K562 (cell line): ENCODE measurements around the gene CLDN34. TPM values are rescaled to one million over a fixed set of nuclear protein-coding genes. Genes with fewer than 3 reads are reported as not detected.
A peak's percentile ranks its signal among the peaks of the same experiment; 100 is the strongest.

ENCODE experiments used
- ETV6 ChIP-seq, 3 experiments: fragments of 150-350 bp in 1 of 3; sonication (generic) in 1 of 3; formaldehyde crosslinking in 1 of 3; IDR thresholded peaks; 2 replicates each; pipeline versions ENCODE4 v1.6.1 to v1.8.0; 2014 to 2022; ENCODE audit warnings: borderline replicate concordance in 2 of 3, low read depth in 2 of 3, antibody characterized with exemption in 1 of 3, low read length in 1 of 3, mild to moderate bottlenecking in 1 of 3, missing genetic modification reagents in 1 of 3
- ILF3 ChIP-seq: fragments of 450-650 bp; IDR thresholded peaks from 2 replicates; pipeline ENCODE4 v1.6.1; 2018; ENCODE audit warnings: antibody characterized with exemption, mild to moderate bottlenecking, moderate library complexity, borderline replicate concordance
- KDM1A ChIP-seq, 2 experiments: fragments of 450-650 bp; IDR thresholded peaks; 2 replicates each; pipeline ENCODE4 v1.6.1; 2016; ENCODE audit warnings: mild to moderate bottlenecking in 2 of 2
- POLR2G ChIP-seq: fragments of 200-400 bp; formaldehyde crosslinking; IDR thresholded peaks from 2 replicates; pipeline ENCODE4 v1.6.1; 2017; ENCODE audit warnings: low read depth, mild to moderate bottlenecking, antibody characterized with exemption, low read length, moderate library complexity
- RFX1 ChIP-seq: fragments of 450-650 bp; IDR thresholded peaks from 2 replicates; pipeline ENCODE4 v1.6.1; 2016; ENCODE audit warnings: mild to moderate bottlenecking, moderate library complexity
- SAFB ChIP-seq: fragments of 200-400 bp; formaldehyde crosslinking; IDR thresholded peaks from 2 replicates; pipeline ENCODE4 v1.6.1; 2017; ENCODE audit warnings: low read depth, low read length, borderline replicate concordance
- SAP30 ChIP-seq: fragments of 200-600 bp; sonication (generic); IDR thresholded peaks from 2 replicates; pipeline ENCODE4 v1.6.1; 2012; ENCODE audit warnings: borderline replicate concordance, low read depth, mild to moderate bottlenecking, moderate library complexity, low read length, control low read depth, inconsistent platforms; ENCODE audit not compliant: insufficient read depth, poor library complexity, severe bottlenecking
- SRSF3 ChIP-seq: fragments of 200-400 bp; formaldehyde crosslinking; IDR thresholded peaks from 2 replicates; pipeline ENCODE4 v1.6.1; 2016; ENCODE audit warnings: mild to moderate bottlenecking, low read length, moderate library complexity; ENCODE audit not compliant: insufficient read depth
- YY1 ChIP-seq, 3 experiments: IDR thresholded peaks; 2 replicates each; pipeline ENCODE4 v1.6.1; 2011; ENCODE audit warnings: low read length in 2 of 3, mild to moderate bottlenecking in 2 of 3, moderate library complexity in 2 of 3, borderline replicate concordance in 1 of 3, control low read depth in 1 of 3, low read depth in 1 of 3; ENCODE audit not compliant: insufficient read depth in 3 of 3, insufficient replicate concordance in 2 of 3, control insufficient read depth in 1 of 3, insufficient read length in 1 of 3; ENCODE audit errors: extremely low read depth in 1 of 3
- ZNF143 ChIP-seq: sonication (generic); formaldehyde crosslinking; IDR thresholded peaks from 2 replicates; pipeline ENCODE4 v1.9.0; 2022; ENCODE audit warnings: mild to moderate bottlenecking, missing genetic modification reagents
- polyA plus RNA-seq, 8 experiments: library from polyadenylated mRNA; depleted of rRNA in 4 of 8; stranded (reverse) in 5 of 8; unstranded in 3 of 8; fragments of >200 nt; fragmentation: Nextera tagmentation in 2 of 8; fragmentation: Illumina TruSeq in 1 of 8; extraction: Ambion mirVana in 2 of 8; extraction: Trizol in 1 of 8; gene quantifications; 2 replicates each; pipeline versions ENCODE4 v1.2.1 to v1.2.3, GENCODE V29; 2011 to 2014; ENCODE audit warnings: inconsistent platforms in 1 of 8, missing spikeins in 1 of 8
- total RNA-seq, 7 experiments: library from RNA; depleted of rRNA in 6 of 7; stranded (reverse); fragments of >200 nt in 6 of 7; fragmentation: Illumina TruSeq in 2 of 7; extraction: Trizol in 2 of 7; gene quantifications; 2 replicates each; pipeline versions ENCODE4 v1.2.1 to v1.2.3, GENCODE V29; 2011 to 2021; ENCODE audit warnings: low replicate concordance in 1 of 7
- TF ChIP-seq, protein P1 (sequence below), 2 experiments: fragments of 450-650 bp; IDR thresholded peaks; 2 replicates each; pipeline ENCODE4 v1.6.1; 2016
- TF ChIP-seq, protein P2 (sequence below): sonication (generic); formaldehyde crosslinking; IDR thresholded peaks from 2 replicates; pipeline ENCODE4 v1.8.0; 2022; ENCODE audit warnings: mild to moderate bottlenecking, missing genetic modification reagents
- TF ChIP-seq, protein P3 (sequence below): sonication (generic); formaldehyde crosslinking; IDR thresholded peaks from 2 replicates; pipeline ENCODE4 v1.8.1; 2023; ENCODE audit warnings: mild to moderate bottlenecking, missing genetic modification reagents
- TF ChIP-seq, protein P4 (sequence below), 2 experiments: fragments of 450-650 bp in 1 of 2; sonication (generic) in 1 of 2; formaldehyde crosslinking in 1 of 2; IDR thresholded peaks in 1 of 2; conservative IDR thresholded peaks in 1 of 2; 2 replicates each; pipeline versions ENCODE4 v1.6.1 to v1.8.1; 2016 to 2023; ENCODE audit warnings: mild to moderate bottlenecking in 2 of 2, moderate library complexity in 2 of 2, inconsistent platforms in 1 of 2, missing genetic modification reagents in 1 of 2

CLDN34 gene
- total and polyA plus RNA-seq, 9 of the 15 experiments (the other 6 are each of a cell fraction or from before 2014, with no cell fraction given), result not detected

DNA sequence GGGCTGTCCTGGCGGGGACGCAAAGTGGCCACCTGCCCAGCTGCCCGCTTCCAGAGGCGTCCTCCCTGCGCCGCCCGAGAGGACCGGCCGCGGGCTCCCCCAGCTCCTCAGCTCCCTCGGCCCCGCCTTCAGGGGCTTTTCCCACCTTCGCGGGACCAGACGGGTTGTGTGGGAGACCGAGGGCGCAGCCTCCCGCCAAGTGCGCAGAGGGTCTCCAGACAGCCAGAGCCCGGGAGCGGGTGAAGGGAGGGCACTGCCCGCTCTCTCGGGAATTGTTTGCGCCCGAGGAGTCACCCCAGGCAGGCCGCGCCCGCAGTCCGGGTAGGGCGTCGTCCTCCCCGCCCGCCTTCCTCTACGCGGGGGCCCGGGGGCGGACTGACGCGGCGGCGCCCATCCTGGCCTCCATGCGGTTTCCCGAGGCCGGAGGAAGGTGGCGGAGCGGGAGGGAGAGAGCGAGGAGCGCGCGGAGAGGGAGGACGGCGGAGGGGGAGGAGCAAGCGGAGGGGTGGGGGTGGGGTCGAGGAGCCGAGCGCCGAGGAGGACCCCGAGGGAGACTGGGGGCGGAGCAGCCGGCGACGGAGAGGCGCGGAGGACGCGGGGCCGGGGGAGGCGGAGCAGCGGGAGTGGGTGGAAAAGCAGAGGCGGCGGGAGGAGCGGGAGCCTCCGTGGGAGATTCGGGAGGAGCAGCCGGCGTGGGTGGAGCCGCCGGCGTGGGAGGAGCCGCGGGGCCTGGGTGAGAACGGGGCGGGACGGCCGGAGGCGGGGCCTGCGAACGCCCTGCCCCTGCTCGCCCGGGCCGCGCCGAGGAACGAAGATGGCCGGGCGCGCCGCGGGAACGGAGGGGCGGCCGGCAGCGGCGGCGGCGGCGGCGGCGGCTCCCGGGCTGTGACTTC is 47.5 kb downstream of the CLDN34 start (continued):
- TF ChIP-seq, protein P1, sequence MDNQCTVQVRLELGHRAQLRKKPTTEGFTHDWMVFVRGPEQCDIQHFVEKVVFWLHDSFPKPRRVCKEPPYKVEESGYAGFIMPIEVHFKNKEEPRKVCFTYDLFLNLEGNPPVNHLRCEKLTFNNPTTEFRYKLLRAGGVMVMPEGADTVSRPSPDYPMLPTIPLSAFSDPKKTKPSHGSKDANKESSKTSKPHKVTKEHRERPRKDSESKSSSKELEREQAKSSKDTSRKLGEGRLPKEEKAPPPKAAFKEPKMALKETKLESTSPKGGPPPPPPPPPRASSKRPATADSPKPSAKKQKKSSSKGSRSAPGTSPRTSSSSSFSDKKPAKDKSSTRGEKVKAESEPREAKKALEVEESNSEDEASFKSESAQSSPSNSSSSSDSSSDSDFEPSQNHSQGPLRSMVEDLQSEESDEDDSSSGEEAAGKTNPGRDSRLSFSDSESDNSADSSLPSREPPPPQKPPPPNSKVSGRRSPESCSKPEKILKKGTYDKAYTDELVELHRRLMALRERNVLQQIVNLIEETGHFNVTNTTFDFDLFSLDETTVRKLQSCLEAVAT (IDR thresholded peaks at IDR 0.05), result no peak
- TF ChIP-seq POLR2G (peak; percentile 52; the same call in 1 of the 2 replicates), ETV6 (IDR thresholded peaks at IDR 0.05; ENCODE audit: borderline replicate concordance in 1 of 2, low read depth in 2 of 2, low read length in 1 of 2) (no peak), ETV6 (CRISPR knock-in tag; IDR thresholded peaks at IDR 0.05; ENCODE audit: borderline replicate concordance) (no peak), YY1 (IDR thresholded peaks at IDR 0.05; ENCODE audit: borderline replicate concordance in 1 of 3, control insufficient read depth in 1 of 3, extremely low read depth in 1 of 3, insufficient read depth in 3 of 3, insufficient read length in 1 of 3, insufficient replicate concordance in 2 of 3, low read depth in 1 of 3, low read length in 2 of 3) (peak in 1 of 3 experiments; percentile 69), SAP30 (no peak), SAFB (peak; percentile 60; the same call in 1 of the 2 replicates), ILF3 (no peak), RFX1 (no peak), KDM1A (IDR thresholded peaks at IDR 0.05) (no peak), ZNF143 (no peak), SRSF3 (no peak)
- TF ChIP-seq, protein P2, sequence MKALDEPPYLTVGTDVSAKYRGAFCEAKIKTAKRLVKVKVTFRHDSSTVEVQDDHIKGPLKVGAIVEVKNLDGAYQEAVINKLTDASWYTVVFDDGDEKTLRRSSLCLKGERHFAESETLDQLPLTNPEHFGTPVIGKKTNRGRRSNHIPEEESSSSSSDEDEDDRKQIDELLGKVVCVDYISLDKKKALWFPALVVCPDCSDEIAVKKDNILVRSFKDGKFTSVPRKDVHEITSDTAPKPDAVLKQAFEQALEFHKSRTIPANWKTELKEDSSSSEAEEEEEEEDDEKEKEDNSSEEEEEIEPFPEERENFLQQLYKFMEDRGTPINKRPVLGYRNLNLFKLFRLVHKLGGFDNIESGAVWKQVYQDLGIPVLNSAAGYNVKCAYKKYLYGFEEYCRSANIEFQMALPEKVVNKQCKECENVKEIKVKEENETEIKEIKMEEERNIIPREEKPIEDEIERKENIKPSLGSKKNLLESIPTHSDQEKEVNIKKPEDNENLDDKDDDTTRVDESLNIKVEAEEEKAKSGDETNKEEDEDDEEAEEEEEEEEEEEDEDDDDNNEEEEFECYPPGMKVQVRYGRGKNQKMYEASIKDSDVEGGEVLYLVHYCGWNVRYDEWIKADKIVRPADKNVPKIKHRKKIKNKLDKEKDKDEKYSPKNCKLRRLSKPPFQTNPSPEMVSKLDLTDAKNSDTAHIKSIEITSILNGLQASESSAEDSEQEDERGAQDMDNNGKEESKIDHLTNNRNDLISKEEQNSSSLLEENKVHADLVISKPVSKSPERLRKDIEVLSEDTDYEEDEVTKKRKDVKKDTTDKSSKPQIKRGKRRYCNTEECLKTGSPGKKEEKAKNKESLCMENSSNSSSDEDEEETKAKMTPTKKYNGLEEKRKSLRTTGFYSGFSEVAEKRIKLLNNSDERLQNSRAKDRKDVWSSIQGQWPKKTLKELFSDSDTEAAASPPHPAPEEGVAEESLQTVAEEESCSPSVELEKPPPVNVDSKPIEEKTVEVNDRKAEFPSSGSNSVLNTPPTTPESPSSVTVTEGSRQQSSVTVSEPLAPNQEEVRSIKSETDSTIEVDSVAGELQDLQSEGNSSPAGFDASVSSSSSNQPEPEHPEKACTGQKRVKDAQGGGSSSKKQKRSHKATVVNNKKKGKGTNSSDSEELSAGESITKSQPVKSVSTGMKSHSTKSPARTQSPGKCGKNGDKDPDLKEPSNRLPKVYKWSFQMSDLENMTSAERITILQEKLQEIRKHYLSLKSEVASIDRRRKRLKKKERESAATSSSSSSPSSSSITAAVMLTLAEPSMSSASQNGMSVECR (CRISPR knock-in tag), result no peak
- TF ChIP-seq, protein P3, sequence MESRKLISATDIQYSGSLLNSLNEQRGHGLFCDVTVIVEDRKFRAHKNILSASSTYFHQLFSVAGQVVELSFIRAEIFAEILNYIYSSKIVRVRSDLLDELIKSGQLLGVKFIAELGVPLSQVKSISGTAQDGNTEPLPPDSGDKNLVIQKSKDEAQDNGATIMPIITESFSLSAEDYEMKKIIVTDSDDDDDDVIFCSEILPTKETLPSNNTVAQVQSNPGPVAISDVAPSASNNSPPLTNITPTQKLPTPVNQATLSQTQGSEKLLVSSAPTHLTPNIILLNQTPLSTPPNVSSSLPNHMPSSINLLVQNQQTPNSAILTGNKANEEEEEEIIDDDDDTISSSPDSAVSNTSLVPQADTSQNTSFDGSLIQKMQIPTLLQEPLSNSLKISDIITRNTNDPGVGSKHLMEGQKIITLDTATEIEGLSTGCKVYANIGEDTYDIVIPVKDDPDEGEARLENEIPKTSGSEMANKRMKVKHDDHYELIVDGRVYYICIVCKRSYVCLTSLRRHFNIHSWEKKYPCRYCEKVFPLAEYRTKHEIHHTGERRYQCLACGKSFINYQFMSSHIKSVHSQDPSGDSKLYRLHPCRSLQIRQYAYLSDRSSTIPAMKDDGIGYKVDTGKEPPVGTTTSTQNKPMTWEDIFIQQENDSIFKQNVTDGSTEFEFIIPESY, result 0 out of 2 replicates have a peak, but pooled peaks have one; percentile 37
- TF ChIP-seq, protein P4, sequence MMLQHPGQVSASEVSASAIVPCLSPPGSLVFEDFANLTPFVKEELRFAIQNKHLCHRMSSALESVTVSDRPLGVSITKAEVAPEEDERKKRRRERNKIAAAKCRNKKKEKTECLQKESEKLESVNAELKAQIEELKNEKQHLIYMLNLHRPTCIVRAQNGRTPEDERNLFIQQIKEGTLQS (IDR thresholded peaks at IDR 0.05), result no peak
- TF ChIP-seq, protein P4 (CRISPR knock-in tag; conservative IDR thresholded peaks at IDR 0.05), result no peak
